GM18526 (cell line): ENCODE data around the gene MYRF.

Experiments
- POLR2A ChIP-seq: IDR thresholded peaks from 3 replicates; pipeline ENCODE4 v1.6.1; 2011; ENCODE audit not compliant: insufficient read length; ENCODE audit errors: extremely low read depth

MYRF gene

GRCh38 chr11:61799665-61800284 is 47.3 kb downstream of the MYRF start:
- no peak for TF ChIP-seq POLR2A

- TF ChIP-seq POLR2A: no peak
Observed at GRCh38 chr11:61800331-61801281, 48.2 kb downstream of the MYRF start.

GRCh38 chr11:61802605-61803004 is 50.2 kb downstream of the MYRF start:
- no peak for TF ChIP-seq POLR2A

- no peak for TF ChIP-seq POLR2A
Observed at GRCh38 chr11:61803889-61804647, 51.6 kb downstream of the MYRF start.

GRCh38 chr11:61805146-61805545 is 52.7 kb downstream of the MYRF start:
- no peak for TF ChIP-seq POLR2A

GRCh38 chr11:61806785-61807184 is 54.3 kb downstream of the MYRF start:
- no peak for TF ChIP-seq POLR2A

- TF ChIP-seq POLR2A: no peak
Observed at GRCh38 chr11:61810671-61811175, 58.3 kb downstream of the MYRF start.

- no peak for TF ChIP-seq POLR2A
Observed at GRCh38 chr11:61811831-61812230, 59.4 kb downstream of the MYRF start.

GRCh38 chr11:61812736-61813411 is 60.4 kb downstream of the MYRF start:
- TF ChIP-seq POLR2A: no peak

- no peak for TF ChIP-seq POLR2A
Observed at GRCh38 chr11:61814247-61814957, 62.0 kb downstream of the MYRF start.

GRCh38 chr11:61814958-61815789 is 62.7 kb downstream of the MYRF start:
- TF ChIP-seq POLR2A: peak; percentile 78

- TF ChIP-seq POLR2A: peak; percentile 45
Observed at GRCh38 chr11:61815790-61816735, 63.6 kb downstream of the MYRF start.
